Endothelial cell of umbilical vein (primary cell): ENCODE data around the gene KMT2C.

Source experiments
- CTCF ChIP-seq, 2 donors: IDR thresholded peaks; 1 replicate in 1 of 2; 2 replicates in 1 of 2; pipeline ENCODE4 v1.5.1; 2011; ENCODE audit warnings: low read length in 2 of 2, mild to moderate bottlenecking in 2 of 2, moderate library complexity in 2 of 2, control low read depth in 1 of 2, inconsistent platforms in 1 of 2, low read depth in 1 of 2; ENCODE audit not compliant: insufficient read depth in 1 of 2; ENCODE audit errors: extremely low read depth in 1 of 2
- EZH2 ChIP-seq: IDR thresholded peaks from 2 replicates; pipeline ENCODE4 v1.6.1; 2012; ENCODE audit warnings: borderline replicate concordance, low read depth, mild to moderate bottlenecking, moderate library complexity, low read length, inconsistent platforms; ENCODE audit not compliant: severe bottlenecking
- MYC ChIP-seq: IDR thresholded peaks from one replicate; pipeline ENCODE4 v1.6.1; 2011; ENCODE audit warnings: mild to moderate bottlenecking, low read depth, low read length
- POLR2A ChIP-seq: IDR thresholded peaks from 2 replicates; pipeline ENCODE4 v1.6.1; 2012; ENCODE audit warnings: low read depth, mild to moderate bottlenecking, control low read depth, low read length
- POLR2AphosphoS5 ChIP-seq: IDR thresholded peaks from 2 replicates; pipeline ENCODE4 v1.6.1; 2012; ENCODE audit warnings: low read depth, mild to moderate bottlenecking, control low read depth, low read length, moderate library complexity; ENCODE audit not compliant: insufficient read depth

GRCh38 chr7:152121432-152121831 lies 314.4 kb downstream of the KMT2C start:
- no peak for TF ChIP-seq CTCF (IDR thresholded peaks at IDR 0.05; ENCODE audit: extremely low read depth in 1 of 2, insufficient read depth in 1 of 2, low read depth in 1 of 2, low read length in 2 of 2)
- no peak for TF ChIP-seq POLR2A
- no peak for TF ChIP-seq EZH2
- TF ChIP-seq POLR2AphosphoS5 = no peak
- TF ChIP-seq MYC = no peak
